ENCODE data around the gene PAK4.

PAK4 gene

DNA sequence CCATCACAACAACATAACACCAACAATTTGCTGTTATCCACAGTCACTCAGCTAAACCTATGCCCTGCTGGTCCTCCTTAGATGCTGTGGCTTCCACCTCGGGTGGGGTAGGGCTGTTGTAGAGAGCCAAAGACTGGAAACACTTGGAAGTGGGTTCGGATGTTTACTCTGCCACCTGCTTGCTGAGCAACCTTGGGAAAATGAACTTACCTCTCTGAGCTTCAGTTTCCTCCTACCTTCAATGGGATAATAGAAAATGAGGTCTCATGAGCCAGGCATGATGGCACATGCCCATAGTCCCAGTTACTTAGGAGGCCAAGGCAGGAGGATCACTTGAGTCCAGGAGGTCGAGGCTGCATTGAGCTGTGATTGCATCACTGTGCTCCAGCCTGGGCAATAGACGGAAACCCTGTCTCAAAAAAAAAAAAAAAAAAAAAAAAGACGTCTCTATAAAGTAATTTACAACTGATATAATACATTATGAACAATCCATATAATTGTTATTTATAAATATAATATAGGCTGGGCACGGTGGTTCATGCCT, 81.8 kb downstream of the PAK4 start:
- TF ChIP-seq POLR2AphosphoS5 (IDR thresholded peaks at IDR 0.05; ENCODE audit: low read depth, low read length), result no peak
- no peak for TF ChIP-seq FOXP2 (optimal IDR thresholded peaks at IDR 0.05; ENCODE audit: borderline replicate concordance, extremely low read depth, extremely low read length, insufficient read depth)
- no peak for TF ChIP-seq SIN3A (IDR thresholded peaks at IDR 0.05; ENCODE audit: borderline replicate concordance, insufficient read depth, low read length)
- no peak for TF ChIP-seq TAF1 (IDR thresholded peaks at IDR 0.05; ENCODE audit: borderline replicate concordance, insufficient read depth, low read length)
- TF ChIP-seq, protein P1, sequence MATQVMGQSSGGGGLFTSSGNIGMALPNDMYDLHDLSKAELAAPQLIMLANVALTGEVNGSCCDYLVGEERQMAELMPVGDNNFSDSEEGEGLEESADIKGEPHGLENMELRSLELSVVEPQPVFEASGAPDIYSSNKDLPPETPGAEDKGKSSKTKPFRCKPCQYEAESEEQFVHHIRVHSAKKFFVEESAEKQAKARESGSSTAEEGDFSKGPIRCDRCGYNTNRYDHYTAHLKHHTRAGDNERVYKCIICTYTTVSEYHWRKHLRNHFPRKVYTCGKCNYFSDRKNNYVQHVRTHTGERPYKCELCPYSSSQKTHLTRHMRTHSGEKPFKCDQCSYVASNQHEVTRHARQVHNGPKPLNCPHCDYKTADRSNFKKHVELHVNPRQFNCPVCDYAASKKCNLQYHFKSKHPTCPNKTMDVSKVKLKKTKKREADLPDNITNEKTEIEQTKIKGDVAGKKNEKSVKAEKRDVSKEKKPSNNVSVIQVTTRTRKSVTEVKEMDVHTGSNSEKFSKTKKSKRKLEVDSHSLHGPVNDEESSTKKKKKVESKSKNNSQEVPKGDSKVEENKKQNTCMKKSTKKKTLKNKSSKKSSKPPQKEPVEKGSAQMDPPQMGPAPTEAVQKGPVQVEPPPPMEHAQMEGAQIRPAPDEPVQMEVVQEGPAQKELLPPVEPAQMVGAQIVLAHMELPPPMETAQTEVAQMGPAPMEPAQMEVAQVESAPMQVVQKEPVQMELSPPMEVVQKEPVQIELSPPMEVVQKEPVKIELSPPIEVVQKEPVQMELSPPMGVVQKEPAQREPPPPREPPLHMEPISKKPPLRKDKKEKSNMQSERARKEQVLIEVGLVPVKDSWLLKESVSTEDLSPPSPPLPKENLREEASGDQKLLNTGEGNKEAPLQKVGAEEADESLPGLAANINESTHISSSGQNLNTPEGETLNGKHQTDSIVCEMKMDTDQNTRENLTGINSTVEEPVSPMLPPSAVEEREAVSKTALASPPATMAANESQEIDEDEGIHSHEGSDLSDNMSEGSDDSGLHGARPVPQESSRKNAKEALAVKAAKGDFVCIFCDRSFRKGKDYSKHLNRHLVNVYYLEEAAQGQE (IDR thresholded peaks at IDR 0.05; ENCODE audit: insufficient read depth in 1 of 2, low read depth in 2 of 2, low read length in 2 of 2), result no peak

DNA sequence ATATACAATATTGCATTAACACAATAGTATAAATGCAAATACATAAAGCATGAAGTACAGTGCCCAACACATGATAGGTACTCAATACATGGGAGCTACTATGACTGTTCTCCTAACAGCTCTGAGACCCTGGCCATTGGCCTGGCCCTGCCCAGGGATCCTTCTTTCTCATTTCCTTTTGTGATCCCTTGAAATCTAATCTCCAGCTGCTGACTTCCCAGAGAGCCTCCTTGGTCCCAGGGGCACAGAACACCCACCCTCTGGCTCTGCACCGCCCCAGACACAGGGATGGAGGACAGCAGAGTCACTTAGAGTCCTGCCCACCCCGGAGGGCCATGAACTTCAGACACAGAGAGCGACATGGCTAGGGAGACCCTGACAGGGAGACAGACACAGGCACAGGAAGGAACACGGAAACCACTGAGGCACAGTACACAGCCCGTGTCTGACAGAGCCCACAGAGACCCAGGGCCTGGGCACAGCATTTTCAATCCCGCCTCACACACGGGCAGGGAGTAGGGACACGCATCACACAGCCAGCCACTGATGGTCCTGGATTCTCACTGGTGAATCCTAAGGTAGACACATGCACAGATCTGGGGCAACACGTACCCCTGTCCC, 82.7 kb downstream of the PAK4 start:
- TF ChIP-seq SIN3A (IDR thresholded peaks at IDR 0.05; ENCODE audit: borderline replicate concordance, insufficient read depth, low read length) (no peak), TAF1 (IDR thresholded peaks at IDR 0.05; ENCODE audit: borderline replicate concordance, insufficient read depth, low read length) (no peak)
- TF ChIP-seq, protein P1 (IDR thresholded peaks at IDR 0.05; ENCODE audit: insufficient read depth in 1 of 2, low read depth in 2 of 2, low read length in 2 of 2), result no peak

DNA sequence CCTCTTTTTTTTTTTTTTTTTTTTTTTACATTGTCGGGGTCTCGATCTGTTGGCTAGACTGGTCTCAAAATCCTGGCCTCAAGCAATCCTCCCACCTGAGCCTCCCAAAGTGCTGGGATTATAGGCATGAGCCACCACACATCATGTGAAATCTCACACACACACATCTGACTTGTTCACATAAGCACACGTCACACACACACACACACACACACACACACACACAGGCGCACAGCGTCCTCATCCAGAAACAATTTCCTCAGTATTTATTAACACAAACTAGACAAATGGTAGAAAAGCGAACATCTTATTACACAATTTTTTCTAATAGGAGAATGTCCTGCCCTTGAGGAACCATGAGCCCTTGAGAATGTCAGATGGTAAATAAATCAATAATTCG, 83.6 kb downstream of the PAK4 start:
- no peak for TF ChIP-seq POLR2AphosphoS5 (IDR thresholded peaks at IDR 0.05; ENCODE audit: low read depth, low read length)
- TF ChIP-seq, protein P1 (IDR thresholded peaks at IDR 0.05; ENCODE audit: insufficient read depth in 1 of 2, low read depth in 2 of 2, low read length in 2 of 2), result no peak
- TF ChIP-seq TAF1 (IDR thresholded peaks at IDR 0.05; ENCODE audit: borderline replicate concordance, insufficient read depth, low read length), result no peak
- TF ChIP-seq SIN3A (IDR thresholded peaks at IDR 0.05; ENCODE audit: borderline replicate concordance, insufficient read depth, low read length), result no peak
- TF ChIP-seq FOXP2 (optimal IDR thresholded peaks at IDR 0.05; ENCODE audit: borderline replicate concordance, extremely low read depth, extremely low read length, insufficient read depth), result no peak

DNA sequence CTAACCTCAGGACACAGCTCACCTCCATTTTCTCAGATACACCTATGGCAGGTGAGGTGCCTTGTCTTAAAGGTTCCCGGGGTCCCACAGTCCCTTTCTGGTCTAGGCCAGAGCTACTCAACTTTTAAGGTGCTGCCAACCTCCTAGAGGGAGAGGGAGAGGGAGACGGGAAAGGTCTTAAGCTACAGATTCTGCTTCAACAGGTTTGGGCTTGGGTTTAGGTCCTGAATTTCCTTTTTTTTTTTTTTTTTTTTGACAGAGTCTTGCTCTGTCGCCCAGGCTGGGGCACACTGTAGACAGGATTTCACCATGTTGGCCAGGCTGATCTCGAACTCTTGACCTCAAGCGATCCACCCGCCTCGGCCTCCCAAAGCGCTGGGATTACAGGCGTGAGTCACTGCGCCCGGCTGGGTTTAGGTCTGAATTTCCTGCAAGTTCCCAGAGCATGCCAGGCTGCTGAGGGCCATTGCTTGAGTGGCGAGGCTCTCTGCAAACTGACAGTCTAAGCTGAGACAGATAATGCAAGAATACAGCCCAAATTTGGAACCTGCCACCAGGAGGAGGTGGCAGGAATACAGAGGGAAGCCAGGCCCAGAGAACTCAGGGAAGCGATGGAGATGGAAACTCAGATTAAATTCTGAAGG, 86.3 kb downstream of the PAK4 start:
- TF ChIP-seq, protein P1 (IDR thresholded peaks at IDR 0.05; ENCODE audit: insufficient read depth in 1 of 2, low read depth in 2 of 2, low read length in 2 of 2), result no peak
- TF ChIP-seq TAF1 (IDR thresholded peaks at IDR 0.05; ENCODE audit: borderline replicate concordance, insufficient read depth, low read length) (no peak), SIN3A (IDR thresholded peaks at IDR 0.05; ENCODE audit: borderline replicate concordance, insufficient read depth, low read length) (no peak), POLR2AphosphoS5 (IDR thresholded peaks at IDR 0.05; ENCODE audit: low read depth, low read length) (no peak), FOXP2 (optimal IDR thresholded peaks at IDR 0.05; ENCODE audit: borderline replicate concordance, extremely low read depth, extremely low read length, insufficient read depth) (no peak)
